Measurements from ENCODE around the gene PLK1.

Gene PLK1

DNA sequence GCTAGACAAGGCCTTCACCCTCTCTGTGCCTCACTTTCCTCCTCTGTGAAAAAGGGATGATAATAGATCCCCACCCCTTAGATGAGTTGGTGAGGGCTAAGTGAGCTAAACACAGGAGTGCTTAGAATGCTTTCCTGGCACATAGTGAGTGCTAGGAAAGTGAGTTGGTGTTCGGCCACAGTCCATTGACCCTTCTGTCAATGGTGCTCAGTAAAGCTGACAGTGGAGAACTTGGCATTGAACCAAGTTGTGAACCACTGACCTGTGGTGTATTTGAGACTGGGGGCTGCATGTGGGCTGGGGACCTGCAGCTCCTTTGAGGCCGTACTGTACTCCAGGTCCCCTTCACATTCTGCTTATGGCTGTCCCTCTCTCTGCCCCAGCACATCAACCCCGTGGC is 4.8 kb downstream of the PLK1 start:
- no peak for DNase-seq (ENCODE audit: low spot score)
- TF ChIP-seq, protein P1, sequence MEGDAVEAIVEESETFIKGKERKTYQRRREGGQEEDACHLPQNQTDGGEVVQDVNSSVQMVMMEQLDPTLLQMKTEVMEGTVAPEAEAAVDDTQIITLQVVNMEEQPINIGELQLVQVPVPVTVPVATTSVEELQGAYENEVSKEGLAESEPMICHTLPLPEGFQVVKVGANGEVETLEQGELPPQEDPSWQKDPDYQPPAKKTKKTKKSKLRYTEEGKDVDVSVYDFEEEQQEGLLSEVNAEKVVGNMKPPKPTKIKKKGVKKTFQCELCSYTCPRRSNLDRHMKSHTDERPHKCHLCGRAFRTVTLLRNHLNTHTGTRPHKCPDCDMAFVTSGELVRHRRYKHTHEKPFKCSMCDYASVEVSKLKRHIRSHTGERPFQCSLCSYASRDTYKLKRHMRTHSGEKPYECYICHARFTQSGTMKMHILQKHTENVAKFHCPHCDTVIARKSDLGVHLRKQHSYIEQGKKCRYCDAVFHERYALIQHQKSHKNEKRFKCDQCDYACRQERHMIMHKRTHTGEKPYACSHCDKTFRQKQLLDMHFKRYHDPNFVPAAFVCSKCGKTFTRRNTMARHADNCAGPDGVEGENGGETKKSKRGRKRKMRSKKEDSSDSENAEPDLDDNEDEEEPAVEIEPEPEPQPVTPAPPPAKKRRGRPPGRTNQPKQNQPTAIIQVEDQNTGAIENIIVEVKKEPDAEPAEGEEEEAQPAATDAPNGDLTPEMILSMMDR (IDR thresholded peaks at IDR 0.05; ENCODE audit: extremely low read depth, missing control alignments), result no peak

DNA sequence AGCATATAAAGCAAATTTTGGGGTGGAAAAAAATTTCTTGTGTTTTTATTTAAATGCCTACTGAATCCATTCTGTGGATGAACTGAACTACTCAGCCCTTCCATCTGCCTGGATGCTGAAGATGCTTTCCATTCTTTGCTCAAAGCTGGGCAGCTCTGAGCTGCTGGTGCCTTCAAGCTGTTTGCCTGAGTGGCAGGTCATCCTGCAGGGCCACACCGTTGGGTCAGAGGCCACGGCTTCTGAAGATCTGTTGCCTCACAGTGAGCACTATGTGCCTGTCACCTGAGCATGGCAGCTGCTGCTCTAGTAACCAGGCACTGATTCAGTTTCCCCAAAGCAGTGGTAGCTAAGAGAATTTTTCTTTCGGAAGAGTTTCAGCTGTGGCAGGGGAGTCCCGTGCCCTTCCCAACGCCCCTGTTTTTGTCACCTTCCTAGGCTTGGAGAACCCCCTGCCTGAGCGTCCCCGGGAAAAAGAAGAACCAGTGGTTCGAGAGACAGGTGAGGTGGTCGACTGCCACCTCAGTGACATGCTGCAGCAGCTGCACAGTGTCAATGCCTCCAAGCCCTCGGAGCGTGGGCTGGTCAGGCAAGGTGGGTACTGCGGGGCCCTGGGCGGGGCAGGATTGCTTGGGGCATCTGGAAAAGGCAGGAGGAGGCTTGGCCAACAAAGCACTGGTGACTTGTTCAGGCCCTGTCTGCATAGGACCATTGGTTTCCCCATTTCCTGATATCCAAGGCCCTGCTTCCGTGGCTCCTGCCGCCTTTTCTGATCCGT is 8.5 kb downstream of the PLK1 start:
- TF ChIP-seq, protein P1 (IDR thresholded peaks at IDR 0.05; ENCODE audit: extremely low read depth, missing control alignments), result no peak

DNA sequence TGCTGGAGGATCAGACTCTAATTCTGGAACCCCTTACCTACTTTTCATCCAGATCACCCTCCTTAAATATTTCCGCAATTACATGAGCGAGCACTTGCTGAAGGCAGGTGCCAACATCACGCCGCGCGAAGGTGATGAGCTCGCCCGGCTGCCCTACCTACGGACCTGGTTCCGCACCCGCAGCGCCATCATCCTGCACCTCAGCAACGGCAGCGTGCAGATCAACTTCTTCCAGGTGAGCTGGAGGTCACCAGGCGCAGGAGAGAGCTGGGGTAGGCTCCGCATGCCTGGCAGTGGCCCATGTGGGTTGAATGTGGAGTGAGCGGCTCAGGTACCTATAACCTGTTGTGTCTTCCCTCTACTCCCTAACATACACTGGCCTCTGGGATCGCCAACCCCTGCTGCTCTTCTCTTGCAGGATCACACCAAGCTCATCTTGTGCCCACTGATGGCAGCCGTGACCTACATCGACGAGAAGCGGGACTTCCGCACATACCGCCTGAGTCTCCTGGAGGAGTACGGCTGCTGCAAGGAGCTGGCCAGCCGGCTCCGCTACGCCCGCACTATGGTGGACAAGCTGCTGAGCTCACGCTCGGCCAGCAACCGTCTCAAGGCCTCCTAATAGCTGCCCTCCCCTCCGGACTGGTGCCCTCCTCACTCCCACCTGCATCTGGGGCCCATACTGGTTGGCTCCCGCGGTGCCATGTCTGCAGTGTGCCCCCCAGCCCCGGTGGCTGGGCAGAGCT is 10.9 kb downstream of the PLK1 start:
- TF ChIP-seq, protein P1 (IDR thresholded peaks at IDR 0.05; ENCODE audit: extremely low read depth, missing control alignments), result no peak
- no peak for DNase-seq (ENCODE audit: low spot score)

More for the DNA sequence above, 8.5 kb downstream of the PLK1 start:
- no peak for DNase-seq (ENCODE audit: low spot score)

DNA sequence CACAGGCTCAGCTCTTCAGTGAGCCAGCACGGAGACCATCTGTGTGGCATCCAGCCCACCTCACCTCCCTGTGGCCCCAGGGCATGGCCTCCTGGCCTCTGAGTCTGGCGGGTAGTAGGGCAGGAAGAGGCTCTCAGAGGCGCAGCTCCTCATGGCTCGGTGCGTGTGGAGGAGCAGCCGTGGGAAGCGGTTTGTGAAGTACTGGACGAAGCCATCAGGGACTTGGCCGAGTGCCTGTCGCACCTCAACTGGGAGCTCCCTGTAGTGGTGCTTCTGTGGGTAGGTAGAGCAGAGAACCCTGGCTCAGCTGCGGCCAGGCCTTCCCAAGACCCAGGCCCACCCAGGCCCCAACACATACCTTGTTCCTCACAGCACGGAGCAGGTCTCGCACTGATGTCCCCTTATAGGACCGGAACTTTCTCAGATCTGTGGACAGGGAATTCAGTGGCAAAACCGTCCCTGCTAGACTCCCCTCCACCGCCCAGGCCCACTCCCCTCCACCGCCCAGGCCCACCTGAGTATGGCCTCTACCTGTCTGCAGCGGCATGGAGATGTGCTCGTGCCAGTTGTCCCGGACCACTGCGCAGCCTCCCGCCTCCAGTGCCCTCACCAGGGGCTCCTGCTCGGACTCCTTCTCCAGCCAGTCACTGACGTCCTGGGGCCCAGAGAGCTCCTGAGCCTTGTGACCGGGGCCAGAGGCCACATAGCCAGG is 12.2 kb downstream of the PLK1 start:
- no peak for DNase-seq (ENCODE audit: low spot score)
- TF ChIP-seq, protein P1 (IDR thresholded peaks at IDR 0.05; ENCODE audit: extremely low read depth, missing control alignments), result no peak

DNA sequence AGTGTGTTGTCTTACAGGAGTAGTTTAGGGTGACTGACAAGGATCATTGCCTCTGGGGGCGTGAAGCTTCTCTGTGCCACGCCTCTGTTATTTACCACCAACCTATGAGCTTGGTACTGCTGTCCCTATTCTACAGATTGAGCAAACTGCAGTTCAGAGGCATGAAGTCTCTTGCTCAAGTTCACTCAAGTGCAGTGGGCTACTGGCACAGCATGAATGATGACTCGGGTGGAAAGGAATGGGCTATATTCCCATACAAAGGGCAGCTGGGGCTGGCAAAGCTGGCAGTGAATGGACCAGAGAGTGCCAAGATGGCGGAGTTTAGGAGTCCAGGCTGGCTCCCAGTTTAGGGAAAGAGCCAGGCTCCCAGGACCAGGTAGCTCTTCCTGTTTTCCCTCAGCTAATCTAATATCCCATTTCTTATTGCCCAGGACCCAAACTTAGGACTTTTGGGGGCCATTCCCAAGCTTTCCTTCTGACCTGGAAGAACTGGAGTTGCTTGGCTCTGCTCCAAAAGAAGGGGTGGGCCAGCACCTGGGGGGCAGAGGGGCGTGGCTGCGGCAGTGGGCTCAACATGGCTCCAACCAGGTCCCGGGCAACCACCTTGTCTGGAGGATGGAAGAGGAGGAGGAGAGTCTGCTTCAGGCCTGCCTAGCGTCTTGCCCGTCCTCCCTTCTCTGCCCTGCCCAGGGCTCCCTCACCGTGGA is 12.9 kb downstream of the PLK1 start:
- TF ChIP-seq, protein P1 (IDR thresholded peaks at IDR 0.05; ENCODE audit: extremely low read depth, missing control alignments), result no peak

DNA sequence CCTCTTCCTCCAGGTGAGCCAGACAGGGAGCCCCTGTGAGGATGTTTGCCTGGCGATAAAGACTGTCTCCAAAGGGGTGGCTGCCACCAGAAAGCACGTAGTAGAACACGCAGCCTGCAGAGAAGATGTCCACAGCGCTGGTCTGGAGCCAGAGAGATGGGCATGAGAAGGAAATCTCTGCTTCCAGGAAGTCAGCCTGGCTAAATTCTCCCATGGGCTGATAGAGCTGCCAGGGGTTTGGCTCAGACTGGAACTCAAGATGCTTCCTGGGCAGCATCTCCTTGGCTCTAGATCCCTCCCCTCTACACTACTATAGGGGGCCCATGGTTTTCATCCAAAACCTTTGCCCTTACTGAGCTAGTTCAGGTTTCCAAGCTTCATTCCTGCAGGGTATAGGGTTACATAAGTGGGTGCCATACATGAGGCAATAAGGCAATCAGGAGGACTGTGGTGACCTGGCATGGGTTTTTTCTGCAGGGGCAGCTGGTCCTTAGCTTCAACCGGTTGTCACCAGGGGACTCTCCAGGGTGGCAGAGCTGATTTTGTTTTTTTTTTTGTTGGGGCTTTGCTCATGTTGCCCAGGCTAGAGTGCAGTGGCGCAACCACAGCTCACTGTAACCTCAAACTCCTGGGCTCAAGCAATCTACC is 13.6 kb downstream of the PLK1 start:
- TF ChIP-seq, protein P1 (IDR thresholded peaks at IDR 0.05; ENCODE audit: extremely low read depth, missing control alignments), result no peak
- no peak for DNase-seq (ENCODE audit: low spot score)

More for the DNA sequence above, 12.9 kb downstream of the PLK1 start:
- DNase-seq (ENCODE audit: low spot score), result no peak

Data from GM20000 (cell line).